Measurements from ENCODE around the gene SEMA4B.

The SEMA4B gene

GRCh38 chr15:90207252-90207651 is 6.1 kb downstream of the SEMA4B start:
- DNase-seq, result no peak

DNA sequence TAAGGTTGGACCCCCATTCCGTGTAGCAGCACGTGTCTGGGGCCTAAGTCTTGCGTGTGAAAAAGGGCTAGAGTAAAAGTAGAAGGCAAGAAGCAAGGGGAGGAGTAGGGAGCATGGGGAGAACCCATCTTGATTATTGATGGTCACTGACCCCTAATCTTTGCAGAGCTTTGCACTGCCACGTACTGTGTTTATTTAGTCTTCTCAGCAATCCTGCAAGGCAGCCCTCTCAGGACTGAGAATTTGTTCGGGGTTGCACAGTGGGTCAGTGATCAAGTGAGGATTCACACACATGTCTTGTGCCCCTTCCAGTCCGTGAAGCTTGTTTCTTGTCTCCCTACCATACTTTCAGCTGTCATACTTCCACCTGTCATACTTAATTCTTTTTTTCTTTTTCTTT is 7.2 kb downstream of the SEMA4B start:
- no peak for DNase-seq

DNA sequence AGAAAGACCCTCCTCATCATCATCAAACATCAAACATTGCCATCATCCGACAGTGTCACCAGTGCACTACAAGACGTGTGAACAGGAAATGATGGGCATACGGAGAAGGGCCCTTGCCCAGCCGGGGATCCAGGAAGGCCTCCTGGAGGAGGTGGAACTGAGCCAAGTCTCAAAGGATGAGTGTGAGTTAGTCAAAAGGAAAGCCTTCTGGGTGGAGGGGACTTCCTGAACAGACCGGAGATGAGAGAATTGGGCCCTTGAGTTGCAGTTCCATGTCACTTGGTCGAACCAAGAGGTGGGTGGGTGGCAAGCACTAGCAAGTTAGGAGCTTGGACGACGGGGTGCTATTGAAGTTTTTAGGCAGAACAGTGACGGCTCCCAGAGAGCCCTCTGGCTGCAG is 8.5 kb downstream of the SEMA4B start:
- no peak for DNase-seq

- DNase-seq, result no peak
Measured at GRCh38 chr15:90210593-90210992, 9.5 kb downstream of the SEMA4B start.

- no peak for DNase-seq
Measured at GRCh38 chr15:90211009-90211408, 9.9 kb downstream of the SEMA4B start.

- no peak for DNase-seq
Measured at GRCh38 chr15:90211440-90212143, 10.5 kb downstream of the SEMA4B start.

- DNase-seq, result no peak
Measured at GRCh38 chr15:90212221-90213098, 11.3 kb downstream of the SEMA4B start.

GRCh38 chr15:90213122-90213817 is 12.1 kb downstream of the SEMA4B start:
- no peak for DNase-seq

DNA sequence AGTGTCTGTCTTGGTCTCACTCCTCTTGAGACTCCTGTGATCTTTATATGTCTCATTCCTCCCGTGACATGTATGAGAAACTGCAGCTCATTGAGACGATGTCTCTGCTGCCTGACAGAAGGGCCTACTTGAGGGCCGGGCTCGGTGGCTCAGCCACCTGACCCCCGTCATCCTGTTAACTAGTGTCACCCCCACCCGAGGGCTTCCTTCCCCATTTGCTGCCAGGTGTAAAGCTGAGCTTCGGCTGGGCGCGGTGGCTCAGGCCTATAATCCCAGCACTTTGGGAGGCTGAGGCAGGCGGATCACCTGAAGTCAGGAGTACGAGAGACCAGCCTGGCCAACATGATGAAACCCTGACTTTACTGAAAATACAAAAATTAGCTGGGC is 12.7 kb downstream of the SEMA4B start:
- DNase-seq, result no peak

DNA sequence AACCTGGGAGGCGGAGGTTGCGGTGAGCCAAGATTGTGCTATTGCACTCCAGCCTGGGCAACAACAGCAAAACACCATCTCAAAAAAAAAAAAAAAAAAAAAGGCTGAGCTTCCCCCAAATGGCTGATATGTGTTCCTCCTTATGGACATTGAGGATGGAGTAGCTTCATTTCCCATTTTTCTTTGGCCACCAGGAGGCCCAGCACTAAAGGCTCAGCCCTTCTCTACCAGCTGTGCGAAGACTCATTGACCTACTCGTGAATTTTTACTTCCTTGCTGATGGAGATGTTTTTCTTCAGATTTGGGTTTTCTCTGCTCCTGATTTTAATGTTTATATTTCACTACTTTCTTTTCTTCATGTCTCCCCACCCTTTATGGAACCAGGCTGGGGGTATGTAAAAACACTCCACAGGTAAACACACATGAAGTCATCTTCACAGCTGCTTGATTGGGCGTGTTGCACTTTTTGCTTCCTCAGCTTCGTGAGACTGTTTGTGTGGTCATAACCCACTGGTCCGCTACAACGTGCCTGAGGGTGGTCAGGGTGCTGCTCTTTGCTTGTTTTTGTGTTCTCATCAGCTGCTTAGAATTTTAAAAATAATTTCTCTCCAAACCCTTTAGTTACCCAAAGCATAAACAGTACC is 13.5 kb downstream of the SEMA4B start:
- DNase-seq, result peak; percentile 21

DNA sequence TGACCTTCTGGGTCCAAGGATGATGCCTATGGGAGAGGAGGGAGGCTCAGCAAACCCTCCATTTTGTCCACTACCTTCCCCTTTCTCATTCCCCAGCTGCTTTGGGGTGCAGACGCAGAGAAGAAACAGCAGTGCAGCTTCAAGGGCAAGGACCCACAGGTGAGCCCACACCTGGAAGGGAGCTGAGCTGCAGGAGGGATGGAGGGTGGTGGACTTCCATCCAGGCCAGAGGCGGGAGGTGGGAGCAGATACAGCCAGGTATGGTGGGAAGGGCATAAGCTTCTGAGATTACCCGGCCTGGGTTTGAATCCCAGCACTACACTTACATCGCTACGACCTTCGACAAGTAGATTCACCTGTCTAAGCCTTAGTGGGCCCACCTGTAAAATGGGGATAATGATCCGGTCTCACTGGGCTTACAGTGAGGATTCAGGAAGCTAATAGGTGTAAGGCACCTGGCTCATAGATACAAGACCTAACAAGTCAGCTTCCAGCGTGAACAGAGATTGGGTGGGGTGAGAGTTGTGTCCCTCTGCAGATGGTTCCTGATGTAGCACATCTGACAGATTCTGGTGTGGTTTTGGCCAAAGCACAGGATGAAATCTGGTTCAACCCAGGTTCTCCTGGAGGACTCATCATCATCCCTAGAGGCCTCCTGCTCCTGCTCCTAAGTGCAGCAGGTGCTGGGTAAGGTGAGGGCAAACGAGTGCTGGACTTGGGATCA is 16.7 kb downstream of the SEMA4B start:
- no peak for DNase-seq

DNA sequence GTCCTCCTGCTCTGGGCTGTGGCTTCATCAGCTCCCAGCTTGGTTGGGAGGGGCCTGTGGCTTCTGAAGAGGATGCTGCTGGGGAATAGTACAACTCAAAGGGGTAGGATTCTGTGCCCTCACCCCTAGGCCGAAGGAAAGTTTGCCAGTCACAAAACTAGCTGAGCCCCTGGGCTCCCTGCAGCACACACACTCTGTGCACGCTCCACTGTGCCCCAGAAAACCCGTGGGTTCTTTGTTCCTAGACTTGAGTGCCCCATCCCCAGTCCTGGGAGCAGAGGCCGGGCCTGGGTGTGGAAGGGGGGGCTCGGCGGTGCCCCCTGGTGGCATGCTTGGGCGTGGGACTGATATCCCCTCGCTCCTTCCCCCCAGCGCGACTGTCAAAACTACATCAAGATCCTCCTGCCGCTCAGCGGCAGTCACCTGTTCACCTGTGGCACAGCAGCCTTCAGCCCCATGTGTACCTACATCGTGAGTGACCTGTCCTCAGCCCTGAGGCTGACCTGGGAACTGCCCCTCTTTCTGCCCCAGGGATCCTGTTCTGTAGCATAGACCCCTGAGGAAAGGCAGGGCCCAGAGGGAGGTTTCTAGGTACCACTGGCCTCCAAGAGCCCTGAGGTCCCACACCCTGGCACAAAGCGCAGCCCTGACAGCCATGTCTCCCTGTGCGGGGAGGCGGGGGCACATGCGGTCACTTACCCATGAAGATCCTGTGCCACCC is 18.5 kb downstream of the SEMA4B start:
- peak; percentile 38 for DNase-seq

- DNase-seq, result peak; percentile 83
Measured at GRCh38 chr15:90221246-90221900, 20.2 kb downstream of the SEMA4B start.

- DNase-seq, result no peak
Measured at GRCh38 chr15:90222547-90222946, 21.4 kb downstream of the SEMA4B start.

DNA sequence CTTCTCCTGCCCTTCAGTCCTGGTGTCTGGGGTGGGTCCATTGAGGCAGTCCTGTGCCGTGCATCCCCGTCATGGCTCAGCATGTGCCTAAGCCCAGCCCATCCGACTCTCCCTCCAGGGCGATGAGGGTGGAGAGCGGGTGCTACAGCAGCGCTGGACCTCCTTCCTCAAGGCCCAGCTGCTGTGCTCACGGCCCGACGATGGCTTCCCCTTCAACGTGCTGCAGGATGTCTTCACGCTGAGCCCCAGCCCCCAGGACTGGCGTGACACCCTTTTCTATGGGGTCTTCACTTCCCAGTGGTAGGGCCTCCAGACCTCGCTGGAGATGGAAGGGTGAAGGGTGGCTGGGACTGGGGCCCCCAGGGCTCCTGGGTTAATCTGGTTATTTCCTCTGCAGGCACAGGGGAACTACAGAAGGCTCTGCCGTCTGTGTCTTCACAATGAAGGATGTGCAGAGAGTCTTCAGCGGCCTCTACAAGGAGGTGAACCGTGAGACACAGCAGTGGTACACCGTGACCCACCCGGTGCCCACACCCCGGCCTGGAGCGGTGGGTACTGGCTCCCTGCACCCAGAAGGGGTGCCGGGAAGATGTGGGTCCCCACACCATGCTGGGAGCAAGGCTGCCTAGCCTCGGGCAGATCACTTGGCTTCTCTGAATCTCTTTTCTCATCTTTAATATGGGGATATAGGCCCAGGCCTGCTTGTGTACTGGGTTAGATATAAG is 22.5 kb downstream of the SEMA4B start:
- DNase-seq, result no peak

GRCh38 chr15:90225047-90225446 is 23.9 kb downstream of the SEMA4B start:
- DNase-seq, result no peak

- no peak for DNase-seq
Measured at GRCh38 chr15:90225504-90226234, 24.5 kb downstream of the SEMA4B start.

GRCh38 chr15:90227336-90227735 is 26.2 kb downstream of the SEMA4B start:
- DNase-seq, result no peak

DNA sequence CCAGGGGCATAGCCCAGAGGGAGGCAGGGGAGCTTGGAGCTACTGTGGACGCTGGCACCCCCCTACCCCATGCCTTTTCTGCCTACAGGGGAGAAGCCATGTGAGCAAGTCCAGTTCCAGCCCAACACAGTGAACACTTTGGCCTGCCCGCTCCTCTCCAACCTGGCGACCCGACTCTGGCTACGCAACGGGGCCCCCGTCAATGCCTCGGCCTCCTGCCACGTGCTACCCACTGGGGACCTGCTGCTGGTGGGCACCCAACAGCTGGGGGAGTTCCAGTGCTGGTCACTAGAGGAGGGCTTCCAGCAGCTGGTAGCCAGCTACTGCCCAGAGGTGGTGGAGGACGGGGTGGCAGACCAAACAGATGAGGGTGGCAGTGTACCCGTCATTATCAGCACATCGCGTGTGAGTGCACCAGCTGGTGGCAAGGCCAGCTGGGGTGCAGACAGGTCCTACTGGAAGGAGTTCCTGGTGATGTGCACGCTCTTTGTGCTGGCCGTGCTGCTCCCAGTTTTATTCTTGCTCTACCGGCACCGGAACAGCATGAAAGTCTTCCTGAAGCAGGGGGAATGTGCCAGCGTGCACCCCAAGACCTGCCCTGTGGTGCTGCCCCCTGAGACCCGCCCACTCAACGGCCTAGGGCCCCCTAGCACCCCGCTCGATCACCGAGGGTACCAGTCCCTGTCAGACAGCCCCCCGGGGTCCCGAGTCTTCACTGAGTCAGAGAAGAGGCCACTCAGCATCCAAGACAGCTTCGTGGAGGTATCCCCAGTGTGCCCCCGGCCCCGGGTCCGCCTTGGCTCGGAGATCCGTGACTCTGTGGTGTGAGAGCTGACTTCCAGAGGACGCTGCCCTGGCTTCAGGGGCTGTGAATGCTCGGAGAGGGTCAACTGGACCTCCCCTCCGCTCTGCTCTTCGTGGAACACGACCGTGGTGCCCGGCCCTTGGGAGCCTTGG is 27.0 kb downstream of the SEMA4B start:
- DNase-seq, result no peak
